ENCODE measurements around the gene INO80.

DNA sequence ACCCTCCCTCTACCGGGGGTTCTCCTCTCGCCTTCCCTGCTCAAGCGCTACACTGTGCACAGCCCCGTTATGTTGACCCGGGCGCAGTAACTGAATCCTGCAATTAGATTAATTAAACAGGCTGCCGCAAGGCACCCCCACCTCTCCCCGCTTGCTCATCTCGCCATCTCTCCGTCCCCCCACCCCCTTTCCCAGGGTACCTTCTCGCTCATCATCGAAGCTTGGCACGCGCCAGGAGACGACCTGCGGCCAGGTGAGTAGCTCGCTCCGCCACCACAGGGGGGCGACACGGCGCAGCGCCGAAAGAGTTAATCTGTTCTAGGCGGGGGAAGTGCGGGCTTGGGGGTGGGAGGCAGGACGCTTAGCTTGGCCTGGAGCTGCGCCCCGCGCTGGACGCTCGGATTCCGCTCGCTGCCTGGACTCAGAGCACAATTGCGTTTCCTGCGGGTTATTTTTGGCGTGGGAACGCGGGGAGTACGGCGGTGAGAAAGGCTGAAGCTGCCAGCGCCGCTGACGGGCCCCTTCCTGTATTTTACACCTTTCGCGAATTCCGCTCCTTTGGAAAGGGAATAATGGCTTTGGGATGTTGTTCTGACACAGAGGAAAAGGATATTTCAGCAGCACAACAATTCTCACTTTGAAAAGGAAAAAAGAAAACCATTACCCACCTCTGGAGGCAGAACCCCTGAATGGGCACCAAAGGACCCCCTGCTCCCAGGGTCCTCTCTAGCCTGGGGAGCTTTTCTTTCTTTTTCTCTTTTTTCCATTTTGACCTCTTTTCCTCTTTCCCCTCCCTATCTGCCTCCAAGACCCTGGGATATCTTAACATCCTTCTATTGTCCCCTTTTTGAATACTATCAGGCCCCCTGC is 185.4 kb downstream of the INO80 start:
- TF ChIP-seq CTCF (conservative IDR thresholded peaks at IDR 0.05; ENCODE audit: low read depth, low read length): peak; percentile 71
- TF ChIP-seq EZH2 (IDR thresholded peaks at IDR 0.05; ENCODE audit: borderline replicate concordance, low read depth, low read length, poor library complexity, severe bottlenecking): peak; percentile 55

All from A673 (cell line).